HepG2 (cell line): ENCODE results near the gene KIZ. TPM values are rescaled to one million over a fixed set of nuclear protein-coding genes. Genes with fewer than 3 reads are reported as not detected.

Experiments used
- FOXA1 ChIP-seq, 2 experiments: fragments of 450-650 bp in 1 of 2; sonication (generic) in 1 of 2; formaldehyde crosslinking in 1 of 2; IDR thresholded peaks; 2 replicates each; pipeline versions ENCODE4 v1.4.0 to v1.6.1; 2016 to 2020; ENCODE audit warnings: missing genetic modification reagents in 1 of 2
- GATAD2A ChIP-seq: IDR thresholded peaks from 2 replicates; pipeline ENCODE4 v1.6.1; 2016
- GZF1 ChIP-seq: sonication (generic); formaldehyde crosslinking; IDR thresholded peaks from 2 replicates; pipeline ENCODE4 v1.5.1; 2020; ENCODE audit warnings: mild to moderate bottlenecking, missing genetic modification reagents
- HDAC2 ChIP-seq: sonication (generic); formaldehyde crosslinking; IDR thresholded peaks from 2 replicates; pipeline ENCODE4 v1.4.0; 2020; ENCODE audit warnings: missing genetic modification reagents
- IKZF1 ChIP-seq: fragments of 450-650 bp; IDR thresholded peaks from 2 replicates; pipeline ENCODE4 v1.7.1; 2016
- KDM6A ChIP-seq: IDR thresholded peaks from 2 replicates; pipeline ENCODE4 v1.6.1; 2016; ENCODE audit warnings: low read depth
- MATR3 ChIP-seq: sonication (generic); formaldehyde crosslinking; IDR thresholded peaks from 2 replicates; pipeline ENCODE4 v1.4.0; 2020; ENCODE audit warnings: missing genetic modification reagents
- MBD4 ChIP-seq: IDR thresholded peaks from 2 replicates; pipeline ENCODE4 v1.6.1; 2012; ENCODE audit warnings: low read length, inconsistent platforms, borderline replicate concordance
- MIER3 ChIP-seq: IDR thresholded peaks from 2 replicates; pipeline ENCODE4 v1.6.1; 2016; ENCODE audit warnings: missing compliant biosample characterization, borderline replicate concordance
- NCOR1 ChIP-seq: fragments of 200-600 bp; sonication (generic); IDR thresholded peaks from 2 replicates; pipeline ENCODE4 v1.7.0; 2017; ENCODE audit warnings: antibody characterized with exemption, low read length, borderline replicate concordance
- SALL1 ChIP-seq: sonication (generic); formaldehyde crosslinking; IDR thresholded peaks from 2 replicates; pipeline ENCODE4 v1.8.0; 2022; ENCODE audit warnings: mild to moderate bottlenecking, missing genetic modification reagents
- SOX5 ChIP-seq: IDR thresholded peaks from 2 replicates; pipeline ENCODE4 v1.6.1; 2016; ENCODE audit warnings: borderline replicate concordance
- TARDBP ChIP-seq: sonication (generic); formaldehyde crosslinking; IDR thresholded peaks from 2 replicates; pipeline ENCODE4 v1.8.0; 2022; ENCODE audit warnings: mild to moderate bottlenecking, missing genetic modification reagents
- ZKSCAN8 ChIP-seq: IDR thresholded peaks from 2 replicates; pipeline ENCODE4 v1.6.1; 2016; ENCODE audit warnings: borderline replicate concordance, missing genetic modification reagents, missing compliant biosample characterization
- ZMYM2 ChIP-seq: sonication (generic); formaldehyde crosslinking; IDR thresholded peaks from 2 replicates; pipeline ENCODE4 v1.8.0; 2022; ENCODE audit warnings: mild to moderate bottlenecking, missing genetic modification reagents
- ZNF12 ChIP-seq: sonication (generic); formaldehyde crosslinking; IDR thresholded peaks from 2 replicates; pipeline ENCODE4 v1.5.0; 2020; ENCODE audit warnings: missing genetic modification reagents
- ZNF264 ChIP-seq: sonication (generic); formaldehyde crosslinking; IDR thresholded peaks from 2 replicates; pipeline ENCODE4 v1.4.0; 2020; ENCODE audit warnings: missing genetic modification reagents
- ZNF7 ChIP-seq: IDR thresholded peaks from 2 replicates; pipeline ENCODE4 v1.6.1; 2016; ENCODE audit warnings: missing biosample characterization, missing genetic modification reagents
- ZNF788 ChIP-seq: sonication (generic); formaldehyde crosslinking; IDR thresholded peaks from 2 replicates; pipeline ENCODE4 v1.5.0; 2020; ENCODE audit warnings: mild to moderate bottlenecking, missing genetic modification reagents, borderline replicate concordance
- polyA plus RNA-seq, 8 experiments: library from polyadenylated mRNA; depleted of rRNA in 3 of 8; stranded (reverse) in 7 of 8; unstranded in 1 of 8; fragments of >200 nt; fragmentation: Illumina TruSeq in 4 of 8; extraction: Trizol in 4 of 8; gene quantifications; 2 replicates each; pipeline versions ENCODE4 v1.2.1 to v1.2.3, GENCODE V29; 2011 to 2016; ENCODE audit warnings: low read depth in 4 of 8, missing spikeins in 1 of 8, mixed read lengths in 1 of 8; ENCODE audit not compliant: insufficient read depth in 1 of 8
- total RNA-seq, 5 experiments: library from RNA; depleted of rRNA; stranded (reverse); fragments of >200 nt; fragmentation: Illumina TruSeq; extraction: Trizol; gene quantifications; 2 replicates each; pipeline ENCODE4 v1.2.3, GENCODE V29; 2016; ENCODE audit warnings: low read depth in 1 of 5
- TF ChIP-seq, protein P1 (sequence below): sonication (generic); formaldehyde crosslinking; IDR thresholded peaks from 2 replicates; pipeline ENCODE4 v1.4.0; 2020; ENCODE audit warnings: mild to moderate bottlenecking, missing genetic modification reagents
- TF ChIP-seq, protein P2 (sequence below): sonication (generic); formaldehyde crosslinking; IDR thresholded peaks from 2 replicates; pipeline ENCODE4 v1.4.0; 2020; ENCODE audit warnings: missing genetic modification reagents
- TF ChIP-seq, protein P3 (sequence below): sonication (generic); formaldehyde crosslinking; IDR thresholded peaks from 2 replicates; pipeline ENCODE4 v1.8.1; 2022; ENCODE audit warnings: mild to moderate bottlenecking, missing genetic modification reagents
- TF ChIP-seq, protein P4 (sequence below): sonication (generic); formaldehyde crosslinking; IDR thresholded peaks from 2 replicates; pipeline ENCODE4 v1.8.0; 2022; ENCODE audit warnings: low read depth, missing genetic modification reagents

KIZ gene
- total and polyA plus RNA-seq, 2 of the 13 experiments (the other 11 are each of a cell fraction or from before 2014, with no cell fraction given) = 46.3 to 114 TPM

DNA sequence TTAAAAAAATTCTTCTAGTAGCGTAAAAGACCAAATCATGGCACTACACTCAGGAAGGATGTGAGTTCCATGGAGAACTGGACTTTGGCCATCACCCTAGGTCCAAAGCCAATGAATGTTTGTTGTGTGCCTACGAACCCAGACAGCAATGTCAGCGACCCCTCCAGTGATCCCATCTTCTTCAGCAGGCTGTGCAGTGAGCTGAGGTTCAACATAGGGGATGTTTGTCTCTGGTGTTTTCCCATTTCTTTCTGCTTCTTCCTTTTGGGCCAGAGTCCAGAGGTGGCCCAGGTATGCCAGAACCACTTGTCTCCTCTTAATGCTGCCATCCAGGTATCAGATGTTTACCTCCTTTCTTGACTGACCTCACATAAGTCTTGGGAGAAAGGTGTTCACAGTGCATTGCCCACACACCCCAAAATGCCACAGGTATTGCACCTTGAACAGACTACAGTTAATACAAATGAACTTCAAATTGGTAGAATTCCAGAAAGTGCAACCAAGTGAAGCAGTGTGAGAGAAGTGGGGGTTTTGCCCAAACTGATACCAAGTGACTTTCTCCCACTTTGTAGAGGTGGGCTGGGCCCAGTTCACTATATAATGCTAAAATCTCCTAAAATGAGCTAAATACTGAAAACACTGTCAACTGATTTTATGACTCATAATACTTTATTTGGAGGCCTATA, 14.1 kb downstream of the KIZ start (continued):
- TF ChIP-seq, protein P1, sequence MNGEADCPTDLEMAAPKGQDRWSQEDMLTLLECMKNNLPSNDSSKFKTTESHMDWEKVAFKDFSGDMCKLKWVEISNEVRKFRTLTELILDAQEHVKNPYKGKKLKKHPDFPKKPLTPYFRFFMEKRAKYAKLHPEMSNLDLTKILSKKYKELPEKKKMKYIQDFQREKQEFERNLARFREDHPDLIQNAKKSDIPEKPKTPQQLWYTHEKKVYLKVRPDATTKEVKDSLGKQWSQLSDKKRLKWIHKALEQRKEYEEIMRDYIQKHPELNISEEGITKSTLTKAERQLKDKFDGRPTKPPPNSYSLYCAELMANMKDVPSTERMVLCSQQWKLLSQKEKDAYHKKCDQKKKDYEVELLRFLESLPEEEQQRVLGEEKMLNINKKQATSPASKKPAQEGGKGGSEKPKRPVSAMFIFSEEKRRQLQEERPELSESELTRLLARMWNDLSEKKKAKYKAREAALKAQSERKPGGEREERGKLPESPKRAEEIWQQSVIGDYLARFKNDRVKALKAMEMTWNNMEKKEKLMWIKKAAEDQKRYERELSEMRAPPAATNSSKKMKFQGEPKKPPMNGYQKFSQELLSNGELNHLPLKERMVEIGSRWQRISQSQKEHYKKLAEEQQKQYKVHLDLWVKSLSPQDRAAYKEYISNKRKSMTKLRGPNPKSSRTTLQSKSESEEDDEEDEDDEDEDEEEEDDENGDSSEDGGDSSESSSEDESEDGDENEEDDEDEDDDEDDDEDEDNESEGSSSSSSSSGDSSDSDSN = 0 out of 2 replicates have a peak, but pooled peaks have one; percentile 24
- peak; percentile 80 for TF ChIP-seq SALL1 (CRISPR knock-in tag)
- no peak; the same call in 1 of the 2 replicates for TF ChIP-seq ZNF788 (CRISPR knock-in tag)
- peak; percentile 68 for TF ChIP-seq GATAD2A (CRISPR knock-in tag)
- TF ChIP-seq FOXA1 (IDR thresholded peaks at IDR 0.05) = no peak
- peak; percentile 33; the same call in 1 of the 2 replicates for TF ChIP-seq FOXA1 (CRISPR knock-in tag; IDR thresholded peaks at IDR 0.05)
- TF ChIP-seq MIER3 (CRISPR knock-in tag) = peak; percentile 73; the same call in 1 of the 2 replicates
- peak; percentile 49; the same call in 1 of the 2 replicates for TF ChIP-seq KDM6A (CRISPR knock-in tag)
- peak; percentile 65; the same call in 1 of the 2 replicates for TF ChIP-seq ZKSCAN8 (CRISPR knock-in tag)
- TF ChIP-seq ZMYM2 = peak; percentile 91
- TF ChIP-seq SOX5 (CRISPR knock-in tag) = peak; percentile 69; the same call in 1 of the 2 replicates
- TF ChIP-seq MATR3 = no peak
- TF ChIP-seq ZNF12 (CRISPR knock-in tag) = no peak
- TF ChIP-seq ZNF7 (CRISPR knock-in tag) = peak; percentile 63; the same call in 1 of the 2 replicates
- TF ChIP-seq, protein P2, sequence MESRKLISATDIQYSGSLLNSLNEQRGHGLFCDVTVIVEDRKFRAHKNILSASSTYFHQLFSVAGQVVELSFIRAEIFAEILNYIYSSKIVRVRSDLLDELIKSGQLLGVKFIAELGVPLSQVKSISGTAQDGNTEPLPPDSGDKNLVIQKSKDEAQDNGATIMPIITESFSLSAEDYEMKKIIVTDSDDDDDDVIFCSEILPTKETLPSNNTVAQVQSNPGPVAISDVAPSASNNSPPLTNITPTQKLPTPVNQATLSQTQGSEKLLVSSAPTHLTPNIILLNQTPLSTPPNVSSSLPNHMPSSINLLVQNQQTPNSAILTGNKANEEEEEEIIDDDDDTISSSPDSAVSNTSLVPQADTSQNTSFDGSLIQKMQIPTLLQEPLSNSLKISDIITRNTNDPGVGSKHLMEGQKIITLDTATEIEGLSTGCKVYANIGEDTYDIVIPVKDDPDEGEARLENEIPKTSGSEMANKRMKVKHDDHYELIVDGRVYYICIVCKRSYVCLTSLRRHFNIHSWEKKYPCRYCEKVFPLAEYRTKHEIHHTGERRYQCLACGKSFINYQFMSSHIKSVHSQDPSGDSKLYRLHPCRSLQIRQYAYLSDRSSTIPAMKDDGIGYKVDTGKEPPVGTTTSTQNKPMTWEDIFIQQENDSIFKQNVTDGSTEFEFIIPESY = 0 out of 2 replicates have a peak, but pooled peaks have one; percentile 17
- TF ChIP-seq, protein P3, sequence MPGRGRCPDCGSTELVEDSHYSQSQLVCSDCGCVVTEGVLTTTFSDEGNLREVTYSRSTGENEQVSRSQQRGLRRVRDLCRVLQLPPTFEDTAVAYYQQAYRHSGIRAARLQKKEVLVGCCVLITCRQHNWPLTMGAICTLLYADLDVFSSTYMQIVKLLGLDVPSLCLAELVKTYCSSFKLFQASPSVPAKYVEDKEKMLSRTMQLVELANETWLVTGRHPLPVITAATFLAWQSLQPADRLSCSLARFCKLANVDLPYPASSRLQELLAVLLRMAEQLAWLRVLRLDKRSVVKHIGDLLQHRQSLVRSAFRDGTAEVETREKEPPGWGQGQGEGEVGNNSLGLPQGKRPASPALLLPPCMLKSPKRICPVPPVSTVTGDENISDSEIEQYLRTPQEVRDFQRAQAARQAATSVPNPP (CRISPR knock-in tag) = 0 out of 2 replicates have a peak, but pooled peaks have one; percentile 27
- peak; percentile 83 for TF ChIP-seq HDAC2
- TF ChIP-seq, protein P4, sequence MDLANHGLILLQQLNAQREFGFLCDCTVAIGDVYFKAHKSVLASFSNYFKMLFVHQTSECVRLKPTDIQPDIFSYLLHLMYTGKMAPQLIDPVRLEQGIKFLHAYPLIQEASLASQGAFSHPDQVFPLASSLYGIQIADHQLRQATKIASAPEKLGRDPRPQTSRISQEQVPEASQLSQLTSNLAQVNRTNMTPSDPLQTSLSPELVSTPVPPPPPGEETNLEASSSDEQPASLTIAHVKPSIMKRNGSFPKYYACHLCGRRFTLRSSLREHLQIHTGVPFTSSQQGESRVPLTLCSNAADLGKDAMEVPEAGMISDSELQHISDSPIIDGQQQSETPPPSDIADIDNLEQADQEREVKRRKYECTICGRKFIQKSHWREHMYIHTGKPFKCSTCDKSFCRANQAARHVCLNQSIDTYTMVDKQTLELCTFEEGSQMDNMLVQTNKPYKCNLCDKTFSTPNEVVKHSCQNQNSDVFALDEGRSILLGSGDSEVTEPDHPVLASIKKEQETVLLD (CRISPR knock-in tag) = no peak
- TF ChIP-seq TARDBP (CRISPR knock-in tag) = peak; percentile 47; the same call in 1 of the 2 replicates
- TF ChIP-seq MBD4 = 0 out of 2 replicates have a peak, but pooled peaks have one; percentile 28
- TF ChIP-seq NCOR1 = peak; percentile 86
- no peak for TF ChIP-seq GZF1
- peak; percentile 68 for TF ChIP-seq ZNF264 (CRISPR knock-in tag)
- no peak for TF ChIP-seq IKZF1
